HuH-7.5 (cell line): ENCODE results near the gene TSC22D3.
"Not testable (repeated sequence)": the region's sequence is repeated elsewhere in the genome, so short reads cannot be mapped to it uniquely, and the experiment has no call there.

Source experiments
- DNase-seq: peaks from one replicate; pipeline ENCODE4 v3.0.0; 2011; ENCODE audit warnings: low spot score

Gene TSC22D3

DNA sequence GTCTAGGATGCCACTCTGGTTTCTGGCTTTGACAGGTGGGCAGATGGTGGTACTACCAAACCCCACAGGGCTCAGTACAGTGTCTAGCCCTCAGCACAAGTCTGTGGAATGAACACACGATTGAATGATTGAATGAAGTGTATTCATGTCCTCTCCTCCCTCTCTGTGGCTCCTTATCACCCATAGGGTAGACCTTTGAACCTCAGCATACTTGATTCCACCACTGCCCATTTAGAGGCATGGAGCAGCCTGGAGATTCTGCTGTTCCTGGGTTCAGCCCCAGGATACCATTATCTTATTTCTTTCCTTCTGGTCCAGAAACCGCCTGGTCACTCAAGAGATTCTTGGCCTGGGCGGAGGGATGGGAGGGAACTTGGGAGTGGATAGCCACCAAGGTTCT, 93.3 kb downstream of the TSC22D3 start:
- DNase-seq, result no peak

DNA sequence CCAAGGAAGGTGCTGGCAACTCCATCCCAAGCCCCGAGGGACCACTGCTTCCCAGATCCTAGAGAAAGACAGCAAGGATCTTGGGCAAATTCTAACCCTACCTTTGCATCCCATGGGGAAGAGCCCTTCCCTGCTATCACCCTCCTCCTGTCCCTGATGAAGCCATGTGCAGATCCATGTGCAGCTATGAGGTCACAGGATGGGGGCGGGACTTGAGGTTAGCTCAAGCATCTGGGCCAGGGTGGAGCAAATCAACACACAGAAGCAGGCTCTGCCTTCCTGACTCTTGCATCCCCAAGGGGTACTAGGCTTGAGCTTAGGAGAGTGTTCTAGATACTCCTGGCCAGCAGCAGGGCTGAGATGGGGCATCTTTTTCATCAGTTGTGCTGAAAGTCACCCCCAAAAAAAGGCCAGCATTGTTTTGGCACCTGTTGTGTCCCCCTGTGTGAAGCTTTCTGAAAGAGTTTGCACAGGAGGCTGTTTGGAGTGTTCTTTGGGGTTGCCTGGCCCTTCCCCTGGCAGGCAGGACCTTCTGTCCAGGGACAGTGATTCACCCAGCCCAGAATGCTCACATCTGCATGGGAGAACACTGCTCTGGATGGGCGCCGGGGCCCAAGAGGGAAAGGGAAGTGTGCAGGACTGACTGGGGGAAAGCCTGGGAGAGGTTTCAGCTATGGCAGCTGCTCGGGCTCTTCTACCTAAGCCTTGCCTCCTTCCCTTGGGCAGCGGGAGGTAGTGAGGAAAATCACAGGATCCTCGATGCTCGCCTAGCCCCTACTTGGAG, 96.4 kb downstream of the TSC22D3 start:
- no peak for DNase-seq

DNA sequence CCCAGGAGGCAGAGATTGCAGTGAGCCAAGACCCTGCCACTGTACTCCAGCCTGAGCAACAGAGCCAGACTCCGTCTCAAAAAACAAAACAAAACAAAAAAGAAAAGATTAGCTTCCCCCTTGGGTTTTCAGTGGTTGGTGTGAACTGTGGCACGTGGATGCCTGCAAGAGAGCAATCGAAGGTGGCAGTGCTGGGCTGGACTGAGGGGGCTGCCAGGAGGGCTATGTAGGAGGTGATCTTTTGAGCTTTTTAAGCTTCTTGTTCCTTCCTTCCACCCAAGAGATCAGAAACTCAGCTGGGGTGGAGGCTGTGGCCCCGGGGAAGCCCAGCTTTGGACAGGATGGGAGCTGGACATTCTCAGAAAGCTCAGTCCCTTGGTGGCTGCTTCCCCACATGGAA, 97.7 kb downstream of the TSC22D3 start:
- no peak for DNase-seq

DNA sequence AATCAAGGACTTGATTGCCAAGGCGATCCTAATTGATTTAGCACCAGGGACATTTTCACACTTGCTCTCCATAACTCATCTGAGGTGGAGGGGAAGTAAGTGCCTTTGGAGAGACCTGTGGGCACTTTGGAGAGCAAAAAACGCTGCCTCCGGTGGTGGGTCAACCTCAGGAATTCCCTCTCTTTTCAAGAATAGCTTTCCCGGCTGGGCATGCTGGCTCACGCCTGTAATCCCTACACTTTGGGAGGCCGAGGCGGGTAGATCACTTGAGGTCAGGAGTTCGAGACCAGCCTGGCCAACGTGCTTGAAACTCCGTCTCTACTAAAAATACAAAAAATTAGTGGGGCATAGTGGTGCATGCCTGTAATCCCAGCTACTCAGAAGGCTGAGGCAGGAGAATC, 98.1 kb downstream of the TSC22D3 start:
- DNase-seq, result no peak

DNA sequence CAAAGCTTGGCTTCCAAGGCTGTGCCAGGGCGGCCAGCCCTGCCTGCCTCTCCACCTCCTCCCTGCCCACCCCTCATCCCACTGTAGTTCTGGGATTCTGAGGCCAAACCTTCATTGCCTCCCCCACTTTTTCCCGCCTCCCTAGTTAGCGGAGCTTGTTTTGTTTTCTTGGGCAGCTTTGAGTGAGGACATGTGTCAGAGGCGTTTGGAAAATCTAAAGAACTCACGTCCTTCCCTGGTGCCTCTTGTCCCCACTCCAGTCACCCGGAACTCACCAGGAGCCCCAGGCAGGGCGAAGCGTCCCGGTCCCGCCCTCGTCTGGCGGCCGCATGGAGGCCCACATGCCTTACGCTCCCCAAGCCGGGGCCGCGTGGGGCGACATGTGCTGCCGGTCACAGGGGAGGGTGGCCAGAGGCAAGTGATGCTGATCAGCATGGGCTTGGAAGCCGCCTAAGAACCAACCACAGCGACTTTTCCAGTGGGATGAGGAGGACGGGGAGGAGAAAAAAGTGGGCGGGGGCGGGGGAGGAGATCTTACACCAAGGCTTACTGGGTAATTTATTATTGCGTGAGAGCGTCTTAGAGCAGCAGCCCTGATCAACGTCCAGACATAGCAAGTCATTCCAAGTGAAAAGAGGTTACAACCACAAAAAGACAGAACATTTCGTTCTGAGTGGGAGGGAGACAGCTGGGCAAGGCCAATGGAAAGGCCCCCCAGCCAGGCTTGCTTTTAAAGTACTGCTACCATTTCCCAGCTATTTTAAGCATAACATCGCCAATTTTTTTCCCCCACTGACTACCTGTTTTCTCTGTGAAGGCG, 98.8 kb downstream of the TSC22D3 start:
- no peak for DNase-seq

DNA sequence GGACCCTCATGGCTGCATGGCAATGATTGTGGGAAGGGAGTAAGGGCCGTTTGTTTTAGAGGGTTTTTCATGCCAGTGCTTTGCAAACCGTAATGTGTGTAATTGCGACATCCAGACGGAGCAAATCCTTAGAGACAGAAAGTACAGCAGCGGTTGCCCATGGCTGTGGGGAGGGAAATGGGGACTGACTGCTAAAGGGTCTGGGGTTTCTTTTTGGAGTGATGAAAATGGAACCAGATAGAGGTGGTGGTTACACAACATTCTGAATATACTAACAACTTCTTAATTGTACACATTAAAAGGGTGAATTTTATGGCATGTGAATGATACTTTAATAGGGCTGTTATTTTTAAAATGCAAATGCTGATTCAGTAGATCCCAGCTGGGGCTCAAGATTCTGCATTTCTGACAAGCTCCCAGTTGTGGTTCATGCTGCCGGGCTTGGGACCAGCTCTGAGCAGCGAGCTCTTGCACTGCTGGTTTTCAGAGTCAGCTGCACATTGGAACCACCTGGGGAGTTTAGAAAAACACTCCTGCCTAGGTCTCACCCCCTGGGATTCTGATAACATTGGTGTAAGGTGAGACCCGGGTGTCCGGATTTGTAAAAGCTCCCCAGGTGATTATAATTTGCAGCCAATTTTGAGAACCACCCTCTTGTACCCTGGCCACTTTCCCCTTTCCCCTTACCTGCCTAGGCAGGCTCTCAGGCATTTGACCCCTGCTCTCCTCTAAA, 99.6 kb downstream of the TSC22D3 start:
- no peak for DNase-seq

DNA sequence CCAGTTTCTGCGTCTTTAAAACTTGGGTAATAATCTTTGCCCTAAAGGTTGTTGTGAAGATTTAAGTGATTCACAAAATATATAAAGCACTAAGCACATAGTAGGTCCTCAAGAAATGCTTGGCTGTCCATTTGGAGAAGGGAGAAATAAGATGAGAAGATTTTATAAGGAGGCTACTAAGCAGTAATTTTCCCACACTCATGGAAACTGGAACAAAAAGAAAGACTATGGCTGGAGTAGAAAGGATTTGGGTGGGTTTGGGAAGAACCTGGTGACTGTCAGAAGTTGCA, 100.3 kb downstream of the TSC22D3 start:
- no peak for DNase-seq

DNA sequence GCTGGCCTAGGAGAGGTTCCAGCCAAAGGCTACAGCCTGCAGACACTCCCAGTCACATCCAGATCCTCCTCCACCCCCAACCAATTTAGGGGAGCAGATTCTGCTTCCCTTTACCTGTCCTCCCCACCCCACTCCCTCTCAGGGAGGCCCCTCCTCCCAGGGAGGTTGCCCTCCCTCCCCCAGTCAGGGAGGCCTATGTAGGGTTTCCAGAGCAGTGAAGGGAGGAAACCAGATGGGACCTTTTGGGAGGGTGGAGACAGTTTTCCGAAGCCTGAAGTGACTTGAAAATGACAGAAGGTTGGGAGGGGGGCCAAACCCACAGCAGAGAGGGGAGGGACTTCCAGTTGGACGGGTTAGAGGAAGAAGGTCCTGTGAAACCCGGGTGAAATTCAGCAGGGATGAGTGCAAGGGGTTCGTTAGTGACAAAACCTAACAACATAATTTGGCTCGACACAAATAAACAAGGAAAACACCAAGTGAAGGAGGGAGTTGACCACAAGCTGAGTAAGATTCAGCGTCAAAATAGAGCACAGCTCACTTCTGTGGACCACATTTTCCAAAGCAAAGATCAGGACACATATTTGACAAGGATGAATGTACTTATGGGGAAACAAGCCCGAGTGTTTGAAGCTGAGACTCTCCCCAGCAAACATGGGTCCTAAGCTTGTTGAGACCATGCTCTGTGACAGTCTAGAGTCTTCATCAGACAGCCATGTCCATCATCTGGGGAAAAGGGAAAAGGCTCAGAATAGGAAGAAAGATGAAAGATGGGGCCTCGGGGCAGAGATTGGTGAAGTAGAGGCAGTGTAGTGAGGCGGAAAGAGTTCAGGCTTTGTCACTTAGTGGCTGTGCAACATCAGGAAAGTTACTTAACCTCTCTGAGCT, 100.9 kb downstream of the TSC22D3 start:
- no peak for DNase-seq

DNA sequence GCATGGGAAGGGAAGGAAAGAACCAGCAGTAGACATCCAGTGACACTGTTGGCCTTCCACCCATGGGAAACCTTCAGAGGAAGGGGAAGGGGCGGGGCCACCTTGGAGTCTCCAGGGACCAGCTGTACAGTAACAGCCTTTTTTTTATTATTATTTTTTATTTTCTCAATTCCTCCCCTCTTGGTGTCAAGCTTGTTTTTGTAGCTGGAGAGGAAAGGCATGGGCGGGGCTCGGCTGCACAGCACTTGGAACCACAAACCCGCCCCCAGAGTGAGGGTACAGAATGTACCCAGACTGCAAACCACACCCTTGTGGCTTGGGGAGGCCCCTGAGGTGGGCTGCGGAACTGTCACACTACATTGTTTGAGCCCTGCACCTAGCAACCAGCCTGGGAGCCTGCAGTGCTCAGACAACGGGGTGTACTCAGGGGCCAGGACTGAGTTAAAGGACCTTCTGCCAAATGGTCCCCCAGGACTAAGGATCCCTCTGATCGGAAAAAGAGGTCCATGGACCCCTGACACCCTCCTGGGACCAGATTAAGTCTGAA, 101.6 kb downstream of the TSC22D3 start:
- no peak for DNase-seq

DNA sequence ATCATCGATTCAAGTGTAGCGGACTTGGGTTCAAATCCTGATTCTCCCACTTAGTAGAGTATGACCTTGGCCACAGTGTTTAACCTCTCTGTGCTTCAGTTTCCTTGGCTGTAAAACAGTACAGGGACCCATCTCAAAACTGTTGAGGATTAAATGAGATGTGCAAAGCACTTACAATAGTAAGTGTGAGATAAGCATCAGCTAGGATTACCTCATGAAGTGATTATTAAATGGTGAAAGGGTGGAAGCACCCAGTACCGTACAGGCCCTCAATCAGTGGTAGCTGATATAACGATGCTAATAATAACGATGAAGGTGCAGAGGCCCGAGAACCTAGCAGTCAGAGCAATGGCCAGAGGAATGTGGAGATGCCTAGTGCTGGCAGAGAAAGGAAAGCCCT, 102.2 kb downstream of the TSC22D3 start:
- no peak for DNase-seq

DNA sequence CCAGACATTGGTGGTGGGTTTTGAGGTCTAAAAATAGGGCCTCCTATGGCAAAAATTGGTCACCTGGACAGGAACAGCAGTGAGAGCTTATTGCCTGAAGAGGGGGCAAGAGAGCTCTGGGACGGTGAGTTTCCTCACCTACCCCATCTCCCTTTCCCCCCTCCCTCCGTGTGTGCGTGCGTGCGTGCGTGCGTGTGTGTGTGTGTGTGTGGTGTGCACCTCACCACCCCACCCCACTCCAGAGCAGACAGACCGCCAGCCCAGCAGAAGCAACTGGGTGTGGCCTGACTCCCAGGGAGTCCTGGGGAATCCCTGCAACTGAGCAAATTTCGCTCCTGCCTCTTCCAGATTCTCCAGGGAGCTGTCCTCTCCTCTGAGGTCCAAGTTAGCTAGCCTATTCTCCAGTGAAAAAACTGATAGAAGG, 102.6 kb downstream of the TSC22D3 start:
- DNase-seq, result no peak

DNA sequence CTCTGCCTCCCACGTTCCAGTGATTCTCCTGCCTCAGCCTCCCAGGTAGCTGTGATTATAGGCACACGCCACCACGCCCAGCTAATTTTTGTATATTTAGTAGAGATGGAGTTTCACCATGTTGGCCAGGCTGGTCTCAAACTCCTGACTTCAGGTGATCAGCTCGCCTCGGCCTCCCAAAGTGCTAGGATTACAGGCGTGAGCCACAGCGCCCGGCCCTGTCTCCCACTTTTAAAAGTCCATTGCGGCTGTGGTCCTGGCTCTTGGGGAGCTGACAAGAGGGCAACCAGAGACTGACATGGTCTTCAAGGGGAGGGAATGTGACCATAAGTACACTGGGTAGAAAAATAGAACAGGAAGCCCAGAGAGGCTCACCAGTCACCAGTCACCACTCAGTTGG, 104.3 kb downstream of the TSC22D3 start:
- DNase-seq, result not testable (repeated sequence)

DNA sequence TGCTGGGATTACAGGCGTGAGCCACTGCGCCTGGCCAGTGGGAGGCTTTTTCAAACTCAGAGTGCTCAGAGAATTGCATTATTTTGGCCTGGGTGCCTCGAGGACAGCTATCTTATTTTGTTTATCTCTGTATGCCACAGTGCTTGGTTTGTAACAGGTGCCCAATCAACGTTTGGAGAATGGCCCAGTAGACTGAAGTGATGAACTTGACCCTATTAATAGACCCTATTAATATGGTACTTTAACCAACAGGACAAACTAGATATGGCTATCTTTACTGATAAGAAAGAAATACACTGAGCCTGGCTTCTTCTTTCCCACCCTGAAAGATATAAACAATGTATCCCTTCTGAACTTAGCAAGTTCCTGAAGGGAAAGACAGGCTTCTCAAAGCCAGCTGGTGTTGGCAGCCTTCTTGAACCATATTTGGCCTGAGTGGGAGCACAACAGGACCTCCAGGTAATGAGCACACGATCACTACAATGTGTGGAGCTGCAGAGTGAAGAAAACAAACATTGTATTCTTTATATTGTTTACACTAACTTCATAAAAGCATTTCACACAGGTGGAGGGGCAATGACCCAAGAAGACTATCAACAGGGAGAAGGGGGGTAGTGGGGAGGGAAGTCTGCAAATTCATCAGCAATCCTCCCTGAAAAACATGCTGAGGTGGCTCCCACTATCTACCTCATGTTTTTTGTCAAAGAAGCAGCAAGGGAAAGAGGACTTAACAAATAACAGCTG, 105.5 kb downstream of the TSC22D3 start:
- no peak for DNase-seq

DNA sequence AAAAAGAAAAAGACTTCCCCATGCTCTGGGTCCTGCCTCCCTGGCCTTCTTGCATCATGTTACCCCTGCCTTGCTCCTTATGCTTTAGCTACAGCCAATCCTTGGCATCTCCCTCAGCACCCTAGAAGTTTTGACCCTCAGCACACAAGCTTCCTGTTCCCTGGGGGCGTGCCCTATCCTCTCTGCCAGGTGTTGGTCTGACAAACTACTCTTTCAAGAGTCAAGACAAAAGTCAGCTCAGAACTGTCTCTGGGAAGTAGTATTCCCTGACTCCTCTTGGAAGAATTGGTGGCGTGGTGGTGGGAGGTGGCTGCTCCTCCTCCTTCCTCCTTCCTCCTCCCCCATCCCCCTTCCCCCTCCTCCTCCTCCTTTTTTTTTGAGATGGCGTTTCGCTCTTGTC, 106.3 kb downstream of the TSC22D3 start:
- DNase-seq, result no peak

DNA sequence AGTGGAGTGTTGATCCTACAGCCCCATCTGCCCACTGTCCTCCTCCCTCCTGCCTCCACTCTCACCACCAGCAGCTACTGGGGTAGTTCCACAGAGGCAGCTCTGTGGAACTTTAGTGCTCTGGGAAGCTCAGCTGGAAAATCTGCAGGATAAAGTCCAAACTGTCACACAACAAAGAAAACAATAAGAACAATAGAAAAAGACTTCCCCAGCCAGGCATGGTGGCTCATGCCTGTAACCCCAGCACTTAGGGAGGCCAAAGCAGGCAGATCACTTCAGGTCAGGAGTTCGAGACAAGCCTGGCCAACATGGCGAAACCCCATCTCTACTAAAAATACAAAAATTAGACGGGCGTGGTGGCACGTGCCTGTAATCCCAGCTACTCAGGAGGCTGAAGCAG, 106.9 kb downstream of the TSC22D3 start:
- DNase-seq, result not testable (repeated sequence)

DNA sequence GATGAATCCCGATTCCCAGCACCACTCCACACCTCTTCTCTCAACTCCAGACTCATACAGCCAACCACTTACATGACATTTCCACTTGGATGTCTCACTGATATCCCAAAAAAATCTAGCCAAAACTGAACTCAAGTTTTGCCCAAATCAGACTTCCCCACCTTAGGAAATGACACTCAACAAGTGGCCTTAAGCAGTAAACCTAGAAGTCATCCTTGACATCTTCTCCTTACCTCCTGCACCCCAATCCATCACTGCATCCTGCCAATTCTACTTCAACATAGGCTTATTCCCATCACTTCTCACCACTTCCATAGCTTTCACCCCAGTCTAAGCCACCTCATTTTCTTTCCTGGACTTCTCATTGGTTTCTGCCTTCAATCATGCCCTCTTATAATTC, 108.2 kb downstream of the TSC22D3 start:
- no peak for DNase-seq

DNA sequence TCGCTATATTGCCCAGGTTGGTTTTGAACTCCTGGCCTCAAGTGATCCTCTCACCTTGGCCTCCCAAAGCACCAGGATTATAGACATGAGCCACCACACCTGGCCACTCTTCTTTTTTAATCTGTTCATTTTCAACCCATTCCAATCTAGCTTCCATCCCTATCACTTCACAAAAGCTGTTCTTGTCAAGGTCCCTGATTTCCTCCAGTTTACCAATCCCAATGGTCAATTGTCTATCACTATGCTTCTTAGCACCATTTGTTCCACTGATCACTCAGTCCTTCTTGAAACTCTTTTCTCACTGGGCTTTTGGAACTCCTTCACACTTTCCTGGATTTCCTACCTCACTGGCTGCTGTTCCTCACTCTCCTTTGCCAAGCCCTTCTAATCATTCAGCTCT, 108.7 kb downstream of the TSC22D3 start:
- DNase-seq, result no peak
